B cell (primary cell): ENCODE results near the gene RIPK3. TPM values are rescaled to one million over a fixed set of nuclear protein-coding genes. Genes with fewer than 3 reads are reported as not detected.

Experiments used
- ATAC-seq: fragments of 200-7000 bp; cut with Tn5 transposase; one replicate; pipeline ENCODE4 v1.10.0; 2021; ENCODE audit warnings: low read depth, mild to moderate bottlenecking, moderate number of reproducible peaks, moderate library complexity
- CTCF ChIA-PET: fragments of 350-600 bp; sonication (Branson Sonifier 250); formaldehyde crosslinking; loops from one replicate; lab custom pipeline; 2021; ENCODE audit warnings: antibody characterized with exemption, inconsistent platforms; lab: Charles Lee
- POLR2A ChIA-PET: fragments of 350-600 bp; sonication (Branson Sonifier 250); formaldehyde crosslinking; loops from one replicate; lab custom pipeline; 2021; ENCODE audit warnings: antibody characterized with exemption; lab: Charles Lee
- DNase-seq: peaks from one replicate; pipeline ENCODE4 v3.0.0; 2013
- H2AFZ ChIP-seq: 2 replicates; pipeline ENCODE4 v1.6.1; 2012; ENCODE audit warnings: mild to moderate bottlenecking, low read depth, low read length; ENCODE audit not compliant: insufficient read depth, poor library complexity, severe bottlenecking
- H3K27ac ChIP-seq, 2 donors: 1 replicate in 1 of 2; 2 replicates in 1 of 2; pipeline ENCODE4 v1.5.1; 2012 to 2013; ENCODE audit warnings: low read length in 2 of 2, mild to moderate bottlenecking in 2 of 2, moderate library complexity in 1 of 2
- H3K27me3 ChIP-seq, 4 experiments: fragments of 200-600 bp in 1 of 4; sonication (generic) in 1 of 4; replicated peaks in 1 of 4; 1 replicate in 2 of 4; 2 replicates in 2 of 4; pipeline versions ENCODE4 v1.6.1 to v1.7.0; 2013 to 2016; ENCODE audit warnings: low read length in 3 of 4, mild to moderate bottlenecking in 2 of 4, mixed read lengths in 1 of 4, moderate library complexity in 1 of 4; ENCODE audit not compliant: insufficient read depth in 4 of 4, control insufficient read depth in 3 of 4; ENCODE audit errors: control extremely low read depth in 1 of 4
- H3K36me3 ChIP-seq, 2 experiments: replicated peaks in 1 of 2; 1 replicate in 1 of 2; 2 replicates in 1 of 2; pipeline versions ENCODE4 v1.6.1 to v1.7.1; 2013; ENCODE audit warnings: low read length in 1 of 2; ENCODE audit not compliant: insufficient read depth in 2 of 2, control insufficient read depth in 1 of 2; ENCODE audit errors: control extremely low read depth in 1 of 2, extremely low read depth in 1 of 2
- H3K4me1 ChIP-seq, 2 donors: fragments of 200-600 bp in 1 of 2; sonication (generic) in 1 of 2; 1 replicate in 1 of 2; 2 replicates in 1 of 2; pipeline versions ENCODE4 v1.5.1 to v1.6.1; 2013 to 2017; ENCODE audit warnings: low read length in 2 of 2; ENCODE audit not compliant: control insufficient read depth in 2 of 2, insufficient read depth in 2 of 2
- H3K4me2 ChIP-seq: replicated peaks from 2 replicates; pipeline ENCODE3; 2012; ENCODE audit warnings: mild to moderate bottlenecking, low read depth, low read length; ENCODE audit not compliant: poor library complexity, severe bottlenecking
- H3K4me3 ChIP-seq, 5 experiments: fragments of 200-600 bp in 1 of 5; sonication (generic) in 1 of 5; 1 replicate in 3 of 5; 2 replicates in 2 of 5; pipeline versions ENCODE4 v1.5.1 to v1.7.0; 2011 to 2016; ENCODE audit warnings: low read length in 4 of 5, mild to moderate bottlenecking in 4 of 5, low read depth in 2 of 5, control low read depth in 1 of 5, moderate library complexity in 1 of 5; ENCODE audit not compliant: insufficient read depth in 1 of 5; ENCODE audit errors: control extremely low read depth in 1 of 5, extremely low read depth in 1 of 5
- H3K79me2 ChIP-seq: fragments of 200-600 bp; sonication (generic); one replicate; pipeline ENCODE4 v1.6.0; 2016; ENCODE audit warnings: low read length; ENCODE audit not compliant: control insufficient read depth, insufficient read depth
- H3K9ac ChIP-seq: fragments of 200-600 bp; sonication (generic); 2 replicates; pipeline ENCODE4 v1.6.1; 2017; ENCODE audit warnings: mild to moderate bottlenecking, low read length, moderate library complexity
- H3K9me3 ChIP-seq, 3 donors: one replicate each; pipeline versions ENCODE4 v1.6.1 to v1.7.1; 2013; ENCODE audit warnings: low read length in 2 of 3; ENCODE audit not compliant: control insufficient read depth in 2 of 3, insufficient read depth in 1 of 3; ENCODE audit errors: control extremely low read depth in 1 of 3
- H4K20me1 ChIP-seq: 2 replicates; pipeline ENCODE4 v1.6.0; 2012; ENCODE audit warnings: mild to moderate bottlenecking, low read length; ENCODE audit not compliant: insufficient read depth, control insufficient read depth, poor library complexity, severe bottlenecking
- H3K27ac Mint-ChIP-seq: one replicate; pipeline ENCODE4 v1.8.0; 2021; ENCODE audit warnings: mixed read lengths
- H3K27me3 Mint-ChIP-seq: one replicate; pipeline ENCODE4 v1.8.0; 2021; ENCODE audit warnings: mixed read lengths
- H3K4me1 Mint-ChIP-seq: one replicate; pipeline ENCODE4 v1.8.0; 2021; ENCODE audit warnings: mixed read lengths
- H3K4me3 Mint-ChIP-seq: one replicate; pipeline ENCODE4 v1.8.0; 2021; ENCODE audit warnings: mixed read lengths
- H3K9me3 Mint-ChIP-seq: one replicate; pipeline ENCODE4 v1.8.0; 2022; ENCODE audit warnings: mixed read lengths; ENCODE audit not compliant: insufficient read depth
- CTCF ChIP-seq: fragments of 200-600 bp; IDR thresholded peaks from one replicate; pipeline ENCODE4 v1.8.0; 2022; ENCODE audit warnings: antibody characterized with exemption, mild to moderate bottlenecking
- EZH2 ChIP-seq: IDR thresholded peaks from 2 replicates; pipeline ENCODE4 v1.6.1; 2012; ENCODE audit warnings: borderline replicate concordance, low read depth, mild to moderate bottlenecking, moderate library complexity, low read length; ENCODE audit not compliant: insufficient read depth, poor library complexity, severe bottlenecking
- WGBS: methylation state at CpG from one replicate; pipeline ENCODE4 v1.1.5; 2013; ENCODE audit warnings: missing lambda C conversion rate; ENCODE audit not compliant: insufficient coverage; 5-methylcytosine and 5-hydroxymethylcytosine counted together
- intact Hi-C: fragments of 100-400 bp; cut with micrococcal nuclease; formaldehyde crosslinking; loops from one replicate; pipeline ENCODE4 v1.10.0; 2022
- polyA plus RNA-seq: library from polyadenylated mRNA; depleted of rRNA; stranded (reverse); fragments of >200 nt; gene quantifications from 2 replicates; pipeline ENCODE4 v1.2.3, GENCODE V29; 2012
- total RNA-seq, 2 donors: library from RNA; stranded (reverse); fragments of 120-200 nt in 1 of 2; gene quantifications; 1 replicate in 1 of 2; 2 replicates in 1 of 2; pipeline versions ENCODE4 v1.2.3 to v1.2.4, GENCODE V29; 2013 to 2022

RIPK3 gene
- total and polyA plus RNA-seq, 2 donors (not counting 1 experiment from before 2014, with no cell fraction given) = 65.5 to 77.6 TPM

DNA sequence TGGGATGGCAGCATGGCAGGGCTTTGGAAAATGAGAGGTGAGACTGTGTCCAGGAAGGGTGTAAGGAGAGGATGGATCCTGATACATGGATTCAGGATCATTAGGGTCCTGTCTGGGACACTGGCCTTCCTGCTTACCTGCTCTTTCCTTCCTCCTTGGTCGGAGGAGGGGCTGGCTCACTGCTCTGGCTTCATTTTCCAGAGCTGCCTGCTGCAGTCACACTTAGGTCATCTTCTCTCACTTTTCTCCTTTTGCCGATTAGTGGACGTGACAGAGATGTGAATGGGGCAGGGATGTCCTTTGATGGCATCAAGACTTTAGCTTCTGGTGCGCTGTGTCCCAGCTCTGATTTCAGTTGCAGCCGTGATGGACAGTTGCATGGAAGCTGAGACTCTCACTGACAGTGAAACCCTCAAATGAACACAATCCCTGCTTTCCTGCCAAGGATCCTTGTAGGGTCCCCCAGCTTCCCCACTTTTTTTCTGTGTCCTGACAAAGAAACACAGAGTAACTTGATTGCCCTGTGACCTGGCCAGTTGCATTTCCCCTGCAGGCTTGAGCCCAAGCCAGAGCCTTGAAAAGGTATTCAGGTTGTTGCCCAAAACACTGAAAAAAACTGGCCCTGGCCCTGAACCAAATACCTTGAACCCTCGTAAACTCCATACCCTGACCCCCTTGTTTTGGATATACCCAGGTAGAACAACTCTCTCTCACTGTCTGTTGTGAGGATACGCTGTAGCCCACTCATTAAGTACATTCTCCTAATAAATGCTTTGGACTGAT, 31.3 kb downstream of the RIPK3 start:
- H3K36me3 ChIP-seq = peaks cover 3 to 50% of the 10 kb centered on the region in 2 experiments
- H3K9me3 ChIP-seq = no peaks in the 10 kb centered on the region
- H3K27ac Mint-ChIP-seq = peak overlapping the region; percentile 51
- no peak for ATAC-seq
- H3K79me2 ChIP-seq = peaks cover 18% of the 10 kb centered on the region
- peaks cover 30 to 44% of the 10 kb centered on the region in 2 donors for H3K4me1 ChIP-seq
- no peak overlapping the region for H3K4me2 ChIP-seq
- TF ChIP-seq EZH2 (no peak), CTCF (peak; percentile 49)
- H3K4me1 Mint-ChIP-seq = peaks cover 46% of the 10 kb centered on the region
- 100% methylated on average over 4 of the region's 7 CpGs for WGBS
- ChIA-PET CTCF (interaction anchor here (0.7 to 9.4 kb wide), 48 partner anchors 10 to 294 kb away, joined by 3 to 116 read pairs (median 6); partner anchors contain the start of genes CBLN3, CHMP4A, DCAF11 and DHRS1), POLR2A (interaction anchor here (0.8 to 1.6 kb wide), 3 partner anchors 9 to 66 kb away, joined by 4 to 12 read pairs (median 6); partner anchors contain the start of genes DHRS1, NOP9 and TINF2)
- intact Hi-C loops = loop anchor here (1.0 kb wide), 3 partner anchors 9 to 92 kb away; partner anchors contain the start of genes DHRS1, MDP1, NOP9 and RABGGTA
- no peak overlapping the region for H3K9ac ChIP-seq
- H3K27ac ChIP-seq = no peak overlapping the region
- no peaks in the 10 kb centered on the region for H3K27me3 Mint-ChIP-seq
- no peaks in the 10 kb centered on the region for H3K9me3 Mint-ChIP-seq
- H3K4me3 ChIP-seq = no peak overlapping the region
- no peak for DNase-seq
- no peak overlapping the region for H3K4me3 Mint-ChIP-seq
- H4K20me1 ChIP-seq = peaks cover 32% of the 10 kb centered on the region
- H2AFZ ChIP-seq = no peak overlapping the region
- H3K27me3 ChIP-seq = no peaks in the 10 kb centered on the region
